Suprapubic skin (tissue), 4 donors: Measurements from ENCODE around the gene MAP6.

Experiments used
- CTCF ChIP-seq, 2 donors: fragments of 200-600 bp in 1 of 2; fragments of 450-650 bp in 1 of 2; sonication (generic) in 1 of 2; IDR thresholded peaks; one replicate each; pipeline ENCODE4 v1.5.1; 2016 to 2019; ENCODE audit warnings: antibody characterized with exemption in 2 of 2, mild to moderate bottlenecking in 1 of 2, moderate library complexity in 1 of 2
- EP300 ChIP-seq: sonication (generic); formaldehyde crosslinking; IDR thresholded peaks from one replicate; pipeline ENCODE4 v1.6.1; 2017; ENCODE audit warnings: antibody characterized with exemption
- POLR2A ChIP-seq, 2 donors: fragments of 450-650 bp; IDR thresholded peaks; one replicate each; pipeline ENCODE4 v1.6.1; 2017; ENCODE audit warnings: antibody characterized with exemption in 2 of 2, mild to moderate bottlenecking in 2 of 2, moderate library complexity in 2 of 2
- POLR2AphosphoS5 ChIP-seq, 3 donors: sonication (generic); formaldehyde crosslinking; IDR thresholded peaks; one replicate each; pipeline ENCODE4 v1.6.1; 2017; ENCODE audit warnings: antibody characterized with exemption in 3 of 3

GRCh38 chr11:75541193-75542087, 127.4 kb downstream of the MAP6 start:
- TF ChIP-seq CTCF (IDR thresholded peaks at IDR 0.05) (no peak), POLR2AphosphoS5 (IDR thresholded peaks at IDR 0.05) (no peak), POLR2A (IDR thresholded peaks at IDR 0.05) (no peak), EP300 (no peak)
